ENCODE results near the gene NSMCE1.

The NSMCE1 gene

DNA sequence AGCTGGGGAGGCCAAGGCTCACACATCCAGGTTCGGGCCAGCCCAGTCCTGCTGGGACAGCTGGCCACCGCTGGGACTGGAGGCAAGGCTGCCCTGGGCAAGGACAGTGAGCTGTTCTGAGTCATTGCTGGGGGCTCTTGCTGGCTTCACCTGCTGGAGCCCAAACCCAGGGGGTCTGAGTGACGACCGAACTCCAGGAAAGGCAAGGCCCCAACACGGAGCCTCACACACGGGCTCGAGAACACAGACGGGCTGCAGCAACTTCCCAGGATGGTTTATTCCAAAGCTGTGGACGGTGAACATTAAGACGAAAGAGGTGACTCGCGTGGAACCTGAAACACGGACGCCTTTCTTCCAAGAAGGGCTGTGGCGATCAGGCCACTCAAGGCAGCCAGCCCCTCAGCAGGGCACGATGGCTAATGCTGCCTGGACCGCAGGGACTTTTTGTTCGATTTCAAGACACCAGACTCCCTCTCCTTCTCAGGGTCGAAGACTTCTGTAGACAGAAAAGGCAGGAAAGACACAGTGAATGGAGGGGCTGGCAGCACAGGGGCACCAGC lies 43.8 kb downstream of the NSMCE1 start:
- no peak for TF ChIP-seq ZFP30 (CRISPR knock-in tag; IDR thresholded peaks at IDR 0.05)
- no peak for TF ChIP-seq ZC3H10 (CRISPR knock-in tag; IDR thresholded peaks at IDR 0.05)
- TF ChIP-seq, protein P1, sequence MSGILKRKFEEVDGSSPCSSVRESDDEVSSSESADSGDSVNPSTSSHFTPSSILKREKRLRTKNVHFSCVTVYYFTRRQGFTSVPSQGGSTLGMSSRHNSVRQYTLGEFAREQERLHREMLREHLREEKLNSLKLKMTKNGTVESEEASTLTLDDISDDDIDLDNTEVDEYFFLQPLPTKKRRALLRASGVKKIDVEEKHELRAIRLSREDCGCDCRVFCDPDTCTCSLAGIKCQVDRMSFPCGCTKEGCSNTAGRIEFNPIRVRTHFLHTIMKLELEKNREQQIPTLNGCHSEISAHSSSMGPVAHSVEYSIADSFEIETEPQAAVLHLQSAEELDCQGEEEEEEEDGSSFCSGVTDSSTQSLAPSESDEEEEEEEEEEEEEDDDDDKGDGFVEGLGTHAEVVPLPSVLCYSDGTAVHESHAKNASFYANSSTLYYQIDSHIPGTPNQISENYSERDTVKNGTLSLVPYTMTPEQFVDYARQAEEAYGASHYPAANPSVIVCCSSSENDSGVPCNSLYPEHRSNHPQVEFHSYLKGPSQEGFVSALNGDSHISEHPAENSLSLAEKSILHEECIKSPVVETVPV (CRISPR knock-in tag; IDR thresholded peaks at IDR 0.05) = no peak
- TF ChIP-seq TOX (CRISPR knock-in tag; IDR thresholded peaks at IDR 0.05; ENCODE audit: borderline replicate concordance) = no peak
- TF ChIP-seq GLIS3 (CRISPR knock-in tag; IDR thresholded peaks at IDR 0.05) = no peak
- no peak for TF ChIP-seq ZNF565 (CRISPR knock-in tag; conservative IDR thresholded peaks at IDR 0.05; ENCODE audit: low read depth)
- no peak for TF ChIP-seq RARB (CRISPR knock-in tag; IDR thresholded peaks at IDR 0.05)
- TF ChIP-seq ESRRG (CRISPR knock-in tag; IDR thresholded peaks at IDR 0.05) = no peak
- TF ChIP-seq ZFP3 (CRISPR knock-in tag; IDR thresholded peaks at IDR 0.05) = no peak
- TF ChIP-seq PPARA (CRISPR knock-in tag; IDR thresholded peaks at IDR 0.05; ENCODE audit: borderline replicate concordance) = no peak
- TF ChIP-seq ARNTL (CRISPR knock-in tag; IDR thresholded peaks at IDR 0.05; ENCODE audit: borderline replicate concordance, low read depth) = no peak
- TF ChIP-seq, protein P2, sequence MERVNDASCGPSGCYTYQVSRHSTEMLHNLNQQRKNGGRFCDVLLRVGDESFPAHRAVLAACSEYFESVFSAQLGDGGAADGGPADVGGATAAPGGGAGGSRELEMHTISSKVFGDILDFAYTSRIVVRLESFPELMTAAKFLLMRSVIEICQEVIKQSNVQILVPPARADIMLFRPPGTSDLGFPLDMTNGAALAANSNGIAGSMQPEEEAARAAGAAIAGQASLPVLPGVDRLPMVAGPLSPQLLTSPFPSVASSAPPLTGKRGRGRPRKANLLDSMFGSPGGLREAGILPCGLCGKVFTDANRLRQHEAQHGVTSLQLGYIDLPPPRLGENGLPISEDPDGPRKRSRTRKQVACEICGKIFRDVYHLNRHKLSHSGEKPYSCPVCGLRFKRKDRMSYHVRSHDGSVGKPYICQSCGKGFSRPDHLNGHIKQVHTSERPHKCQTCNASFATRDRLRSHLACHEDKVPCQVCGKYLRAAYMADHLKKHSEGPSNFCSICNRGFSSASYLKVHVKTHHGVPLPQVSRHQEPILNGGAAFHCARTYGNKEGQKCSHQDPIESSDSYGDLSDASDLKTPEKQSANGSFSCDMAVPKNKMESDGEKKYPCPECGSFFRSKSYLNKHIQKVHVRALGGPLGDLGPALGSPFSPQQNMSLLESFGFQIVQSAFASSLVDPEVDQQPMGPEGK (CRISPR knock-in tag; IDR thresholded peaks at IDR 0.05; ENCODE audit: borderline replicate concordance) = no peak
- no peak for ATAC-seq

DNA sequence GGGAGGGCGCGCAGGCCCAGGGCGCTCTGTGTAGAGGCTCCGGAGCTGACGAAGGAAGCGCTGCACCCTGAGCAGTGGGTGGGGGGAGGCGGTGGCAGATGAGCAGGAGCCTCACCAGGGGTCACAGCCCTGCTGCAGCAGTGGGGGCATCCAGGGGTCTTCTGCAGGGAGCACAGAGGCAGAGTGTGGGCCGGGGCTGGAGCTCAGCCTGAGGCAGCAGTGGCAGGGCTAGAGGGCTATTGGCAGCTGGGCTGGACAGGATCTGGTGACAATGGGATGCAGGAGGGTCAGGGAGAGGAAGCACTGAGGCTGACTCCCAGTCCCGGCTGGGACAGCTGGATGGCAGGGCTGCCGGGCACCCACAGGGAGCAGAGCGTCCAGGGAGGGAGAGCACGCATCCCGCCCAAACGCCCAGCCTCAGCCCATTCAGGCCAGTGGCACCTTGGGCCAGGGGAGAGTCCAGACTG lies 44.3 kb downstream of the NSMCE1 start:
- no peak for ATAC-seq
- no peak for TF ChIP-seq RARB (CRISPR knock-in tag; IDR thresholded peaks at IDR 0.05)
- no peak for TF ChIP-seq ZNF70 (CRISPR knock-in tag; IDR thresholded peaks at IDR 0.05)
- no peak for TF ChIP-seq ZFP3 (CRISPR knock-in tag; IDR thresholded peaks at IDR 0.05)
- TF ChIP-seq TCF4 (CRISPR knock-in tag; IDR thresholded peaks at IDR 0.05; ENCODE audit: borderline replicate concordance) = no peak
- no peak for TF ChIP-seq ZFP30 (CRISPR knock-in tag; IDR thresholded peaks at IDR 0.05)
- TF ChIP-seq, protein P3, sequence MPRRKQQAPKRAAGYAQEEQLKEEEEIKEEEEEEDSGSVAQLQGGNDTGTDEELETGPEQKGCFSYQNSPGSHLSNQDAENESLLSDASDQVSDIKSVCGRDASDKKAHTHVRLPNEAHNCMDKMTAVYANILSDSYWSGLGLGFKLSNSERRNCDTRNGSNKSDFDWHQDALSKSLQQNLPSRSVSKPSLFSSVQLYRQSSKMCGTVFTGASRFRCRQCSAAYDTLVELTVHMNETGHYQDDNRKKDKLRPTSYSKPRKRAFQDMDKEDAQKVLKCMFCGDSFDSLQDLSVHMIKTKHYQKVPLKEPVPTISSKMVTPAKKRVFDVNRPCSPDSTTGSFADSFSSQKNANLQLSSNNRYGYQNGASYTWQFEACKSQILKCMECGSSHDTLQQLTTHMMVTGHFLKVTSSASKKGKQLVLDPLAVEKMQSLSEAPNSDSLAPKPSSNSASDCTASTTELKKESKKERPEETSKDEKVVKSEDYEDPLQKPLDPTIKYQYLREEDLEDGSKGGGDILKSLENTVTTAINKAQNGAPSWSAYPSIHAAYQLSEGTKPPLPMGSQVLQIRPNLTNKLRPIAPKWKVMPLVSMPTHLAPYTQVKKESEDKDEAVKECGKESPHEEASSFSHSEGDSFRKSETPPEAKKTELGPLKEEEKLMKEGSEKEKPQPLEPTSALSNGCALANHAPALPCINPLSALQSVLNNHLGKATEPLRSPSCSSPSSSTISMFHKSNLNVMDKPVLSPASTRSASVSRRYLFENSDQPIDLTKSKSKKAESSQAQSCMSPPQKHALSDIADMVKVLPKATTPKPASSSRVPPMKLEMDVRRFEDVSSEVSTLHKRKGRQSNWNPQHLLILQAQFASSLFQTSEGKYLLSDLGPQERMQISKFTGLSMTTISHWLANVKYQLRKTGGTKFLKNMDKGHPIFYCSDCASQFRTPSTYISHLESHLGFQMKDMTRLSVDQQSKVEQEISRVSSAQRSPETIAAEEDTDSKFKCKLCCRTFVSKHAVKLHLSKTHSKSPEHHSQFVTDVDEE (CRISPR knock-in tag; IDR thresholded peaks at IDR 0.05) = no peak
- no peak for TF ChIP-seq ESRRG (CRISPR knock-in tag; IDR thresholded peaks at IDR 0.05)
- TF ChIP-seq SNAI2 (CRISPR knock-in tag; IDR thresholded peaks at IDR 0.05) = no peak
- no peak for TF ChIP-seq ZNF8 (CRISPR knock-in tag; IDR thresholded peaks at IDR 0.05)
- TF ChIP-seq PPARA (CRISPR knock-in tag; IDR thresholded peaks at IDR 0.05; ENCODE audit: borderline replicate concordance) = no peak
- TF ChIP-seq, protein P4, sequence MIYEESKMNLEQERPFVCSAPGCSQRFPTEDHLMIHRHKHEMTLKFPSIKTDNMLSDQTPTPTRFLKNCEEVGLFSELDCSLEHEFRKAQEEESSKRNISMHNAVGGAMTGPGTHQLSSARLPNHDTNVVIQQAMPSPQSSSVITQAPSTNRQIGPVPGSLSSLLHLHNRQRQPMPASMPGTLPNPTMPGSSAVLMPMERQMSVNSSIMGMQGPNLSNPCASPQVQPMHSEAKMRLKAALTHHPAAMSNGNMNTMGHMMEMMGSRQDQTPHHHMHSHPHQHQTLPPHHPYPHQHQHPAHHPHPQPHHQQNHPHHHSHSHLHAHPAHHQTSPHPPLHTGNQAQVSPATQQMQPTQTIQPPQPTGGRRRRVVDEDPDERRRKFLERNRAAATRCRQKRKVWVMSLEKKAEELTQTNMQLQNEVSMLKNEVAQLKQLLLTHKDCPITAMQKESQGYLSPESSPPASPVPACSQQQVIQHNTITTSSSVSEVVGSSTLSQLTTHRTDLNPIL (CRISPR knock-in tag; IDR thresholded peaks at IDR 0.05; ENCODE audit: low read depth) = no peak

DNA sequence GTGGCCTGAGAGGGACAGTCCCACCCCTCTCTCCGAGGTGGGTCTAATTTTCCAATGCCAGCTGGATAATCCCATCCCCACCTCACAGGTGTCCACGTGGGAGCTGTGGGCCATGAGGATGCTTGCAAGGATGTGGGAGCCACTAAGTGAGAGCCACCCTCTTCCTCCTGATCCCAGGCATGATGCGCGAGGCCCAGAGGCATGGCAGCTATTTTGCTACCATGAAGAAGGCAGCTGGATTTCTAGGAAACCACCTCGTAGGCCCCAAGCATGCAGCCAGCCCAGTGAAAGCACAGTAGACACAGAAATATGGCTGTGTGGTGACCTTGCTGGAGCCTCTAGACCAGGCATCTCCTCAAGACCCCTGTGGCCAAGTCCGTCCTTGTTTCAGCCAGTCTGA lies 44.9 kb downstream of the NSMCE1 start:
- no peak for ATAC-seq
- TF ChIP-seq TCF4 (CRISPR knock-in tag; IDR thresholded peaks at IDR 0.05; ENCODE audit: borderline replicate concordance) (no peak), ZFP3 (CRISPR knock-in tag; IDR thresholded peaks at IDR 0.05) (no peak), ESRRG (CRISPR knock-in tag; IDR thresholded peaks at IDR 0.05) (no peak), ARNTL (CRISPR knock-in tag; IDR thresholded peaks at IDR 0.05; ENCODE audit: borderline replicate concordance, low read depth) (no peak), ZNF70 (CRISPR knock-in tag; IDR thresholded peaks at IDR 0.05) (no peak), BACH2 (CRISPR knock-in tag; IDR thresholded peaks at IDR 0.05; ENCODE audit: borderline replicate concordance) (no peak), ISL1 (CRISPR knock-in tag; IDR thresholded peaks at IDR 0.05) (no peak), CSDC2 (CRISPR knock-in tag; IDR thresholded peaks at IDR 0.05) (no peak), PPARA (CRISPR knock-in tag; IDR thresholded peaks at IDR 0.05; ENCODE audit: borderline replicate concordance) (no peak), RARB (CRISPR knock-in tag; IDR thresholded peaks at IDR 0.05) (no peak), ZNF565 (CRISPR knock-in tag; conservative IDR thresholded peaks at IDR 0.05; ENCODE audit: low read depth) (no peak)
- TF ChIP-seq, protein P4 (CRISPR knock-in tag; IDR thresholded peaks at IDR 0.05; ENCODE audit: low read depth) = no peak
- TF ChIP-seq, protein P5, sequence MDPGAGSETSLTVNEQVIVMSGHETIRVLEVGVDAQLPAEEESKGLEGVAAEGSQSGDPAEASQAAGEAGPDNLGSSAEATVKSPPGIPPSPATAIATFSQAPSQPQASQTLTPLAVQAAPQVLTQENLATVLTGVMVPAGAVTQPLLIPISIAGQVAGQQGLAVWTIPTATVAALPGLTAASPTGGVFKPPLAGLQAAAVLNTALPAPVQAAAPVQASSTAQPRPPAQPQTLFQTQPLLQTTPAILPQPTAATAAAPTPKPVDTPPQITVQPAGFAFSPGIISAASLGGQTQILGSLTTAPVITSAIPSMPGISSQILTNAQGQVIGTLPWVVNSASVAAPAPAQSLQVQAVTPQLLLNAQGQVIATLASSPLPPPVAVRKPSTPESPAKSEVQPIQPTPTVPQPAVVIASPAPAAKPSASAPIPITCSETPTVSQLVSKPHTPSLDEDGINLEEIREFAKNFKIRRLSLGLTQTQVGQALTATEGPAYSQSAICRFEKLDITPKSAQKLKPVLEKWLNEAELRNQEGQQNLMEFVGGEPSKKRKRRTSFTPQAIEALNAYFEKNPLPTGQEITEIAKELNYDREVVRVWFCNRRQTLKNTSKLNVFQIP (CRISPR knock-in tag; IDR thresholded peaks at IDR 0.05; ENCODE audit: borderline replicate concordance, low read depth) = no peak
- TF ChIP-seq, protein P2 (CRISPR knock-in tag; IDR thresholded peaks at IDR 0.05; ENCODE audit: borderline replicate concordance) = no peak
- TF ChIP-seq, protein P1 (CRISPR knock-in tag; IDR thresholded peaks at IDR 0.05) = no peak

All from SK-N-SH treated with all-trans-retinoic acid at 6 μM for 48 hours (cell line).